GM19455 (cell line): ENCODE results near the gene HSBP1L1.
A peak's percentile ranks its signal among the peaks of the same experiment; 100 is the strongest.

ENCODE experiments used
- ATAC-seq: cut with Tn5 transposase; IDR thresholded peaks from one replicate; pipeline ENCODE4 v1.9.1; 2021; ENCODE audit not compliant: unreplicated experiment

The HSBP1L1 gene

GRCh38 chr18:79944126-79944731 lies 20.2 kb upstream of the HSBP1L1 start:
- no peak for ATAC-seq

GRCh38 chr18:79944746-79945117 lies 19.7 kb upstream of the HSBP1L1 start:
- ATAC-seq = no peak

- ATAC-seq = no peak
These were observed 19.1 kb upstream of the HSBP1L1 start for GRCh38 chr18:79945118-79946042.

- ATAC-seq = no peak
These were observed 17.2 kb upstream of the HSBP1L1 start for GRCh38 chr18:79947054-79947755.

- no peak for ATAC-seq
These were observed 16.4 kb upstream of the HSBP1L1 start for GRCh38 chr18:79947881-79948610.

GRCh38 chr18:79948719-79949411 lies 15.6 kb upstream of the HSBP1L1 start:
- no peak for ATAC-seq

- no peak for ATAC-seq
These were observed 14.6 kb upstream of the HSBP1L1 start for GRCh38 chr18:79949697-79950487.

GRCh38 chr18:79950515-79951341 lies 13.7 kb upstream of the HSBP1L1 start:
- peak; percentile 38 for ATAC-seq

- peak; percentile 85 for ATAC-seq
These were observed 12.6 kb upstream of the HSBP1L1 start, which contains the start of gene SLC66A2 for GRCh38 chr18:79951545-79952455. Gene SLC66A2, minus strand, starts transcription at chr18:79951653. Its CDS starts 727 bp downstream, at chr18:79950926.

- ATAC-seq = no peak
These were observed 11.9 kb upstream of the HSBP1L1 start for GRCh38 chr18:79952456-79952995.

- ATAC-seq = no peak
These were observed 11.4 kb upstream of the HSBP1L1 start for GRCh38 chr18:79952996-79953559.

- no peak for ATAC-seq
These were observed 10.3 kb upstream of the HSBP1L1 start for GRCh38 chr18:79953971-79954651.

GRCh38 chr18:79954791-79955190 lies 9.7 kb upstream of the HSBP1L1 start:
- no peak for ATAC-seq

- ATAC-seq = no peak
These were observed 9.0 kb upstream of the HSBP1L1 start for GRCh38 chr18:79955302-79956075.

- ATAC-seq = no peak
These were observed 8.2 kb upstream of the HSBP1L1 start for GRCh38 chr18:79956276-79956675.

GRCh38 chr18:79958981-79959380 lies 5.5 kb upstream of the HSBP1L1 start:
- no peak for ATAC-seq
